Right ventricle myocardium inferior (tissue), 1 donor: ENCODE data around the gene TMEM239. TPM values are rescaled to one million over a fixed set of nuclear protein-coding genes. Genes with fewer than 3 reads are reported as not detected.

Experiments
- total RNA-seq: library from RNA; stranded (reverse); fragmentation: NEBNext Ultra II Directional; extraction: Animal tissue kit (Norgen Biotek cat#: 25700); gene quantifications from one replicate; pipeline ENCODE4 v1.2.1, GENCODE V29; 2021
- donor health status: DM: no; HTN: yes; CAD: no; lungs with severe emphysema.

The TMEM239 gene
- total RNA-seq, 1 donor from 2014 or later = not detected

Other genes starting within 250 kb of the TMEM239 start
- gene NOP56, start 163.7 kb upstream of the TMEM239 start, total RNA-seq = 46.7 TPM
- gene IDH3B, start 152.1 kb upstream of the TMEM239 start, total RNA-seq = 255 TPM
- gene EBF4, start 123.6 kb upstream of the TMEM239 start, total RNA-seq = 4.7 TPM
- gene CPXM1, start 15.7 kb upstream of the TMEM239 start, total RNA-seq = 2.3 TPM
- gene C20orf141, start 1.4 kb upstream of the TMEM239 start, total RNA-seq = not detected
- 10.7 TPM for gene PCED1A, start 24.3 kb downstream of the TMEM239 start, total RNA-seq
- gene VPS16, start 24.4 kb downstream of the TMEM239 start, total RNA-seq = 18.0 TPM
- 26.5 TPM for gene PTPRA, start 57.1 kb downstream of the TMEM239 start, total RNA-seq
- gene GNRH2, start 227.3 kb downstream of the TMEM239 start, total RNA-seq = not detected
- 52.2 TPM for gene MRPS26, start 229.7 kb downstream of the TMEM239 start, total RNA-seq